Ishikawa (cell line): ENCODE measurements around the gene UBAC2.

Experiments
- CEBPB ChIP-seq: IDR thresholded peaks from 2 replicates; pipeline ENCODE4 v1.6.1; 2012
- CREB1 ChIP-seq: IDR thresholded peaks from 2 replicates; pipeline ENCODE4 v1.6.1; 2012; ENCODE audit warnings: low read depth
- EGR1 ChIP-seq: IDR thresholded peaks from 2 replicates; pipeline ENCODE4 v1.6.1; 2012
- EP300 ChIP-seq: IDR thresholded peaks from 2 replicates; pipeline ENCODE4 v1.6.1; 2012; ENCODE audit warnings: borderline replicate concordance
- FOXM1 ChIP-seq: IDR thresholded peaks from 2 replicates; pipeline ENCODE4 v1.6.1; 2012; ENCODE audit warnings: low read depth, borderline replicate concordance
- MAX ChIP-seq: IDR thresholded peaks from 2 replicates; pipeline ENCODE4 v1.6.1; 2012
- NFIC ChIP-seq: IDR thresholded peaks from 2 replicates; pipeline ENCODE4 v1.6.1; 2012
- RAD21 ChIP-seq: IDR thresholded peaks from 2 replicates; pipeline ENCODE4 v1.6.1; 2012; ENCODE audit warnings: low read depth
- REST ChIP-seq: IDR thresholded peaks from 2 replicates; pipeline ENCODE4 v1.6.1; 2012; ENCODE audit warnings: low read depth, mild to moderate bottlenecking
- TAF1 ChIP-seq: IDR thresholded peaks from 2 replicates; pipeline ENCODE4 v1.6.1; 2012; ENCODE audit warnings: low read depth, mild to moderate bottlenecking
- TCF12 ChIP-seq: IDR thresholded peaks from 2 replicates; pipeline ENCODE4 v1.6.1; 2012; ENCODE audit warnings: low read depth
- TEAD4 ChIP-seq: IDR thresholded peaks from 2 replicates; pipeline ENCODE4 v1.6.1; 2012
- USF1 ChIP-seq: IDR thresholded peaks from 2 replicates; pipeline ENCODE4 v1.6.1; 2012
- YY1 ChIP-seq: IDR thresholded peaks from 2 replicates; pipeline ENCODE4 v1.6.1; 2012; ENCODE audit warnings: low read depth
- ZBTB7A ChIP-seq: IDR thresholded peaks from 2 replicates; pipeline ENCODE4 v1.6.1; 2012; ENCODE audit warnings: low read depth

UBAC2 gene

GRCh38 chr13:99154064-99154463 lies 46.6 kb upstream of the UBAC2 start:
- TF ChIP-seq RAD21 (no peak), CREB1 (no peak), EP300 (no peak), ZBTB7A (no peak), MAX (no peak), CEBPB (no peak), REST (no peak), TEAD4 (no peak)

- TF ChIP-seq CEBPB (no peak), TCF12 (no peak), TEAD4 (no peak), YY1 (no peak), USF1 (no peak), REST (no peak), EGR1 (no peak), EP300 (no peak), TAF1 (no peak)
These were observed 44.8 kb upstream of the UBAC2 start for GRCh38 chr13:99155821-99156220.

- no peak for TF ChIP-seq FOXM1
- no peak for TF ChIP-seq EGR1
- no peak for TF ChIP-seq TCF12
- no peak for TF ChIP-seq EP300
- TF ChIP-seq CREB1, result no peak
- TF ChIP-seq MAX, result no peak
- TF ChIP-seq TEAD4, result no peak
- TF ChIP-seq ZBTB7A, result no peak
- TF ChIP-seq RAD21, result no peak
- no peak for TF ChIP-seq YY1
- no peak for TF ChIP-seq REST
- TF ChIP-seq CEBPB, result no peak
- TF ChIP-seq NFIC, result no peak
- TF ChIP-seq TAF1, result no peak
- TF ChIP-seq USF1, result no peak
These were observed 43.6 kb upstream of the UBAC2 start for GRCh38 chr13:99157046-99157445.

- no peak for TF ChIP-seq NFIC
- no peak for TF ChIP-seq TEAD4
- no peak for TF ChIP-seq ZBTB7A
- TF ChIP-seq EGR1, result no peak
- TF ChIP-seq FOXM1, result no peak
- no peak for TF ChIP-seq CEBPB
- TF ChIP-seq TAF1, result no peak
- TF ChIP-seq MAX, result no peak
- no peak for TF ChIP-seq CREB1
- no peak for TF ChIP-seq YY1
- TF ChIP-seq EP300, result no peak
- TF ChIP-seq USF1, result no peak
- TF ChIP-seq REST, result no peak
- TF ChIP-seq TCF12, result no peak
- no peak for TF ChIP-seq RAD21
These were observed 41.8 kb upstream of the UBAC2 start for GRCh38 chr13:99158846-99159245.
